HS-5 (cell line): ENCODE measurements around the gene CDK7.
"Not testable (repeated sequence)": the region's sequence is repeated elsewhere in the genome, so short reads cannot be mapped to it uniquely, and the experiment has no call there.

ENCODE experiments used
- DNase-seq: peaks from one replicate; pipeline ENCODE4 v3.0.0-alpha.2; 2012; ENCODE audit warnings: low read depth

The CDK7 gene

DNA sequence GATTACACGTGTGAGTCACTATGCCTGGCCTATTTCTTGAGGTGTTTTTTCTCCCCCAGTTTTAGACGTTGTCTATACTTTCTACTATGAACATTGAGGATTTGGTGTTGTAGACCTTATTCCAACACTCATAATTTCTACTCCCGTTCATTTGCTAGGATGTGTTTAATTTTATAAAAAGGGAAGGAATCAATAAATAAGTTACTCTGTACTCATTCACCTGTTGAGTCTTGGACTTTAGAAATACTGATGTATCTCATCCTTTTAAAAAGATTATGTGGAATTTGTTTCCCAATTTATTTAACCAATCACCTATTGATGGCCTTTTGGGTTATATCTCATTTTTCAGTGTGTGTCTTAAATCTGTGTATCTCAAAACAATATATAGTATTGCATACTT, 3.2 kb downstream of the CDK7 start:
- no peak for DNase-seq

DNA sequence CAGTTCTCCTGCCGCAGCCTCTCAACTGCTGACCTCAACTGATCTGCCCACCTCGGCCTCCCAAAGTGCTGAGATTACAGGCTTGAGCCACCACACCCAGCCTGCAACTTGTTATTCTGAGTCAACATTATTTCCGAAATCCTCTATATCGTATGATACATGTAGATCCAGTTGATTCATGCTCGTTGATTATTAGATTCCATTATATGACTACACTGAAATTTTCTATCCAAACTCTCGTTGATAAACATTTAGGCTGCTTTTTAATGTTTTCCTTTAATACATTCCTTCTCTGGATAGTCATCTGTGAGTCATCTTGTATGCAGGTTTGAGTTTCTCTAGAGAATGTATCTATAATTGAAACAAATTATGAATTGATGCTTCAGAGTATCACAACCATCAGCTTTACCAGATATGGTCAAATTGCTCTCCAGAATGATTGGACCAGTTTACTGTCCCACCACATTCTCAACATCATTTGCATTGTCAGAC, 4.1 kb downstream of the CDK7 start:
- DNase-seq: peak; percentile 95

DNA sequence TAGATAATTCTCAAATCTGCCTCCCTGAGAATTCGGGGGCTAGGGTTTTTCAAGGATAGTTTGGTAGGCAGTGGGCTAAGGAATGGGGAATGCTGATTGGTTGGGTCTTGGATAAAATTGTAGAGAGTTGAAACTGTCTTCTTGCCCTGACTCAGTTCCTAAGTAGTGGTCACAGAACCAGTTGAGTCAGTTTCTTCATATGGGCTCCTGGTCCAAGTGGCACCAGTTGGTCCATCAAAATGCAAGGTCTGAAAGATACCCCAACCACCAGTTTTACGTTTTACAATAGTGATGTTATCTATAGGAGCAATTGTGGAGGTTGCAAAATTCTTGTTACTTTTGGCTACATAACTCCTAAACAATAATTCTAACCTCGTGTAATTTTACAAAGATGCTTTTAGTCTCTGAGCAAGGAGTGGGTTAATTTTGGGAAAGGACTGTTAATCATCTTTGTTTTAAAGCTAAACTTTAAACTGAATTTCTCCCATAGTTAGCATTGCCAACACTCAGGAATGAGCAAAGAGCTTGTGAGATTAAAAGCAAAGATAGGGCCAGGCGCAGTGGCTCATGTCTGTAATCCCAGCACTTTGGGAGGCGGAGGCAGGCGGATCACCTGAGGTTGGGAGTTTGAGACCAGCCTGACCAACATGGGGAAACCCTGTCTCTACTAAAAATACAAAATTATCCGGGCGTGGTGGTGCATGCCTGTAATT, 7.7 kb downstream of the CDK7 start:
- no peak for DNase-seq

DNA sequence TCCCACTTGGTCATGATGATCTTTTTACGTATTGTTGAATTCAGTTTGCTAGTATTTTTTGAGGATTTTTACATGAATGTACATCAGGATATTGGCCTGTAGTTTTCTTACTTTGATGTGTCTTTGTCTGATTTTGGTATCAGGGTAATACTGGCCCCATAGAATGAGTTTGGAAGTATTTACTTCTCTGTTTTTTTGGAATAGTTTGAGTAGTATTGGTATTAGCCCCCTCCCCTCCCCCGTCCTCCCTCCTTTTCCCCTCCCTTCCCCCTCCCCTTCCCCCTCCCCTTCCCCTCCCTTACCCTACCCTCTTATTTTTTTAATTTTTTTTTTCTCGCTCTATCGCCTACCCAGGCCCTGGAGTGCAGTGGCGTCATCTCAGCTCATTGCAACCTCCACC, 10.3 kb downstream of the CDK7 start:
- no peak for DNase-seq

DNA sequence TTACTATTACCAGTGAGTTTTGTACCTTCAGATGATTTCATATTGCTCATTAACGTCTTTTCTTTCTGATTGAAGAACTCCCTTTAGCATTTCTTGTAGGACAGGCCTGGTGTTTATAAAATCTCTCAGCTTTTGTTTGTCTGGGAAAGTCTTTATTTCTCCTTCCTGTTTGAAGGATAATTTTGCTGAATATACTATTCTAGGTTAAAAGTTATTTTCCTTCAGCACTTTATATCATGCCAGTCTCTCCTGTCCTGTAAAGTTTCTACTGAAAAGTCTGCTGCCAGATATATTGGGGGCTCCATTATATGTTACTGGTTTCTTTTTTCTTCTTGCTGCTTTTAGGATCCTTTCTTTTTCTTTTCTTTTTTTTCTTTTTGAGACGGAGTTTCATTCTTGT, 13.3 kb downstream of the CDK7 start:
- no peak for DNase-seq

DNA sequence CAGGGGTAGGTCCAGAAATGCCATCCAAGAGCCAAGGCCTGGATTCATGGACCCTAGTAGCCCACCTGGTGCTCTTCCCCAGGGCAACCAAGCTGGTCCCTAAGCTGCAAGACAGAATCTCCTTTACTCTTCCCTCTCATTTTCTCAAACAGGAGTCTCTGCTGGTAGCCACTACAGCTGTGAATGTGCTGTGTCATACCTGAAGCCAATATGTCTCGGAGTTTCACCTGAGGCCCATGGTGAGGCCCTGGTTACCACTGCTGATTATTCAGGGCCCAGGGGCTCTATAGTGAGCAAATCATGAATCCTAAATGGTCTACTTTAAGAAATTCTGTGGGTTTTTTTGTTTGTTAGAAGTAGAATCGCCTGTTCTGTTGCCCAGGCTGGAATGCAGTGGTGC, 15.9 kb downstream of the CDK7 start:
- DNase-seq: no peak

DNA sequence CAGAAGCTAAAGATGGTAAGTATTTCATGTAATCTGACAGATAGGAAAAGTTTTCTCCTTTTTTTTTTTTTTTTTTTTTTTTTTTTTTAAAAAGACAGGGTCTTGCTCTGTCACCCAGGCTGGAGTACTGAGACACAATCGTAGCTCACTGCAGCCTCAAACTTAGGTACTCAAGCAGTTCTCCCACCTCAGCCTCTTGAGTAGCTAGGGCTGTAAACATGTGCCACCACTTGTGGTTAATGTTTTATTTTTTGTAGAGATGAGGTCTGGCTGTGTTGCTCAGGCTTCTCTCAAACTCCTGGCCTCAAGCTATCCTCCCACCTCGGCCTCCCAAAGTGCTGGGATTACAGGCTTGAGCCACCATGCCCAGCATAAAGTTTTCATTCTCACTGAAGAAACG, 17.8 kb downstream of the CDK7 start:
- no peak for DNase-seq

DNA sequence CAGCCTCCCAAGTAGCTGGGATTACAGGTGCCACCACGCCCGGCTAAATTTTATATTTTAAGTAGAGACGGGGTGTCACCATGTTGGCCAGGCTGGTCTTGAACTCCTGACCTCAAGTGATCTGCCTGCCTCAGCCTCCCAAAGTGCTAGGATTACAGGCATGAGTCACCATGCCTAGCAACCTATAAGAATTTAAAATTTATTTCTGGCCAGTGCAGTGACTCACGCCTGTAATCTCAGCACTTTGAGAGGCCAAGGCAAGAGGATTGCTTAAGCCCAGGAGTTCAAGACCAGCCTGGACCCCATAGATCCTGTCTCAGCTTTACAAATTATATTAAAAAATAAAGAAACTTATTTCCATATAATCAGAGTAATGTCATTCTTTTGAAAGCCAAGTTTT, 21.3 kb downstream of the CDK7 start:
- DNase-seq: not testable (repeated sequence)

DNA sequence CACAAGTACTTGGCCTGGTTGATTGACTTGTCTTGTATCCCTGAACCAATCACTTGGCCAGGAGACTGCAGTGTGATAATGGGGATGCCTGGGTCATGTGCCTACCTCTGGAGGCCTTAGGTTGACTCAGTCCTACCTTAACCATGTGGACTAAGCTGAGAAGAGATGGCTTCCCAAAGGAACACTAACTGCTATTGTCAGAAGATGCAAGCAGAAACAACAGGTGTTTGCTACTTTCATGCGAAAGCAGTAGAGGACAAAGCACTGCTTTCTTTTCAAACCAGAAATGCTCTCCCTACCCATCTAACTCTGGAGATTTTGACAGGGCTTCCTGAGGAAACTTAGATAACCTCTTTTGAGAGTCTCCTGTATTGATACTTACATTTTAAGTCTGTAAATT, 22.9 kb downstream of the CDK7 start:
- DNase-seq: no peak

DNA sequence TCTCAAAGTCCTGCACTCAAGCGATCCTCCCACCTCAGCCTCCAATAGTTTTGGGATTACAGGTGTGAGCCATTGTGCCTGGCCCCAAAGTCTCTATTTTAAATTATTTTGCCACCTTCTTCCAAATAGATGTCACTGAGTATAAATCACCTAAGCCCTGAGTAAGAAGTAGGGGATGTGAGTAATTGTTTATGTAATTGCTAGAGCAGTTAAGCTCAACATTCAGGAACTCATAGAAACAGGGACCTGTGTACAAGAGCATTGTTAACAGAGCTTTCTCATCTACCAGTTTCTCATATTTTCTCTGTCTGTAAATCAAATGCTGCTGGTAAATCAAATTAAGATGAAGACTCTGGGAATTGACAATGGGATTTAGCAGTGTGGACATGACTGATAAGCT, 26.3 kb downstream of the CDK7 start:
- DNase-seq: no peak

DNA sequence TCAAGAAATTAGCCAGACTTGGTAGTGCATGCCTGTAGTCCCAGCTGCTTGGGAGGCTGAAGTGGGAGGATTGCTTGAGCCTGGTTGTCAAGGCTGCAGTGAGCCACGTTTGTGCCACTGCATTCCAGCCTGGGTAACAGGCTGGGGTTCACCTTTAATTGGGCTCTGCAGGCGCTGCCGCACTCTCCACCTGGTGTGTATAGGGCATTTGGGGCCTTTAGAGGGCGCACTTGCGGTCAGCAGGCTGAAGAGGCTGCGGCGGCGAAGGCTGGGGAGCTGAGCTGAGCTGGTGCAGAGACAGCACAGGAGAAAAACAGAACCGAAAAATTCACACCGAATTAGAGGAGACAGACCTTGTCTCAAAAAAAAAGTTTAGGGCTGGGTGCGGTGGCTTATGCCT, 31.2 kb downstream of the CDK7 start:
- no peak for DNase-seq

DNA sequence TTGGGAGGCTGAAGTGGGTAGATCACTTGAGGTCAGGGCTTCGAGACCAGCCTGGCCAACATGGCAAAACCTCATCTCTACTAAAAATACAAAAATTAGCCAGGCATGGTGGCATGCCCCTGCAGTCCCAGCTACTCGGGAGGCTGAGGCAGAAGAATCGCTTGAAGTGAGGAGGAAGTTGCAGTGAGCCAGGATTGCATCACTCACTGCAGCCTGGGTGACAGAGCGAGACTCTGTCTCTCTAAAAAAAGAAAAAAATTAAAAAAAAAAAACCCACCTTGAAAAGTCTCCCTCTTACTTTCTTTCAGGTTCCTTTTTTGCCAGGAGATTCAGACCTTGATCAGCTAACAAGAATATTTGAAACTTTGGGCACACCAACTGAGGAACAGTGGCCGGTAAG, 34.2 kb downstream of the CDK7 start:
- no peak for DNase-seq

DNA sequence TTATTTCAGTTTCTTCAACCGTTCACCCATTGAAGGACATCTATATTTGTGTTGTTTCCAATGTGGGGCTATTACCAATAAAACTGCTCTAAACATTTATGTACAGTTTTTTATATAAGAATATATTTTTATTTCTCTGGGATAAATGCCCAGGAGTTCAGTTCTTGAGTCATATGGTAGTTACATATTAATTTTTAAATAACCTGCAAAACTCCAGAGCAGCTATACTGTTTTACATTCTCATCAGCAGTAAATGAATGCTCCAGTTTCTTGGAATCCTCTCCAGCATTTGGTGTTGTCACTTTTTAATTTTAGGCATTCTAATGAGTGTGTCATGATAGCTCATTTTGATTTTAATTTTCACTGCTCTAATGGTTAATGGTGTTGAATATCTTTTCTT, 36.2 kb downstream of the CDK7 start:
- DNase-seq: no peak

DNA sequence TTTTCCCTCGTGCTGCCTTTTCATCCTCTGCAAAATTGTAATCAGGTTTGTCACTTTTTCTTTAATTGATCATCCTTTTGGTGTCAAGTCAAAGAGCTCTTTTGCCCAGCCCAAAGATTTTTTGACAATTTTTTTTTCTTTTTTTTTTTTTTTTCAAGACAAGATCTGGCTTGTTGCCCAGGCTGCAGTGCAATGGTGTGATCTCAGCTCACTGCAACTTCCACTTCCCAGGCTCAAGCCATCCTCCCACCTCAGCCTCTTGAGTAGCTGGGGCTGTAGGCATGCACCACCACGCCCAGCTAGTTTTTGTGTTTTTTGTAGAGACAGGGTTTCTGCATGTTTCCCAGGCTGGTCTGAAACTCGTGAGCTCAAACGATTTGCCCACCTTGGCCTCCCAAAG, 36.7 kb downstream of the CDK7 start:
- DNase-seq: no peak

DNA sequence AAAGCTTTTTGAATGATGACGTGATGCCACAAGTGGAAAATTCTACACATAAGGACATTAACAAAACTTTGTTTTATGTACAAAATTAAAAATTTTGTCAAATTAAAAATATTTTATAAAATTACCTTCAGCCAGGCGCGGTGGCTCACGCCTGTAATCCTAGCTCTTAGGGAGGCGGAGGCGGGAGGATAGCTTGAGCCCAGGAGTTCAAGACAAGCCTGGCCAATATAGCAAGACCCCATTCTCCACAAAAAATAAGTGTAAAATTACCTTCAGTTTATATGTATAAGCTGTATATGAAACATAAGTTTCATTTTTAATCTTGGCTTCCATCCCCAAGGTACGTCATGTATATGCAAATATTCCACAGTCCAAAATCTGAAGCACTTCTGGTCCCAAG, 40.9 kb downstream of the CDK7 start:
- no peak for DNase-seq

DNA sequence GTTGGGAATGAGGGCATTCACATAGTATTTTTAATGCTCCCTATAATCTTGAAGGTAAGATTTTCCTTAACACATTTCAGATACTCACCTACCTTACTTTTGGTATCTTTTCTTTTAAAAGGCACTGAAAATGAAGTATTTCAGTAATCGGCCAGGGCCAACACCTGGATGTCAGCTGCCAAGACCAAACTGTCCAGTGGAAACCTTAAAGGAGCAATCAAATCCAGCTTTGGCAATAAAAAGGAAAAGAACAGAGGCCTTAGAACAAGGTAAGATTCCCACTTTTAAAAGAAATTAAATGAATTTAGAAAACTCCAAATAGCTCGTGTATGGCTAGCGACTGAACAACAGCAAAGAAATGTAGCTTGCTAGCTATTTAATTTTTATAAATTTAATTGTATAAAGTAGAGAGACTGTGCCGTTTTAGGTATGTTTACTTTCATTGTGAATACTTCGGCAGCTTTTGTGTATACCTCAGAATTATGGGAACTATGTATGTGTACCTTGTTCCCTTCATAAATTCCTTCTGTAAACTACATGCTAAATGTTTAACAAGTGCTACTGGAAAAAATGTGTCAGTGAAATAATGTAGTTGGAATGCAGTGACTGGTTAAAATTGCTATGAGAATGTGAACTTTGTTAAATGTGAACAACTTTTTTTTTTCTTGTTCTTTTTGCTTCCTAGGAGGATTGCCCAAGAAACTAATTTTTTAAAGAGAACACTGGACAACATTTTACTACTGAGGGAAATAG, 41.9 kb downstream of the CDK7 start:
- DNase-seq: no peak

DNA sequence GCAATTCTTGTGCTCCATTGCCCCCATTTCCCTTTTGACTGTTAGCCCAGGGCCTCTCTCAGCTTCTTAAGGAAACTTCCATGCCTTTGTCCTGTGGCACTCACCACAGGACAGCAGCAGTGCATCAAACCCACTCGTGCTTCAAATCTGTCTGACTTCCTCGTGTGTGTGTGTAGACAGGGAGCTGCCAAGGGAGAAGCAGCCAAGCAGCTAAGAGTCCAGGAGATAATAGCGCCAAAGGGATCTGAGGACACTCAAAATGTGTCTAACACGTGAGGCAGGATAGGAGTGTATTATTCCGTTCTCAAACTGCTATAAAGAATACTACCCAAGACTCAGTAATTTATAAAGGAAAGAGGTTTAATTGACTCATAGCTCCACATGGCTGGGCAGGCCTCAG, 44.8 kb downstream of the CDK7 start:
- no peak for DNase-seq

DNA sequence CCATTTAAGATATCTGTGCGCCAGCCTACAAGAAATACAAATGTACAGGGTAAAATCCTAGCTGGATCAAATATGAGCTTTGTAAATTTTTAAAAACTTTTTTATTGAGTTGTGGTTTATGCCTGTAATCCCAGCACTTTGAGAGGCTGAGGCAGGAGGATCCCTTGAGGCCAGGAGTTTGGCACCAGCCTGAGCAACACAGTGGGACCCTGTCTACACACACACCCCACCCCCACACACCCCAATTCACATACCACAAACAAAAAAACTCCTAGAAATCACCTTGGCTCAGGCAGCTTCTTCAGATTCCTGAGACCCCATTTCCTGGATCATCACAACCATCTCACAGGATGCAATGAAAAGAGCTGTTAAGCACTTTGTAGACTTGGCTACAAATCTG, 46.4 kb downstream of the CDK7 start:
- no peak for DNase-seq

DNA sequence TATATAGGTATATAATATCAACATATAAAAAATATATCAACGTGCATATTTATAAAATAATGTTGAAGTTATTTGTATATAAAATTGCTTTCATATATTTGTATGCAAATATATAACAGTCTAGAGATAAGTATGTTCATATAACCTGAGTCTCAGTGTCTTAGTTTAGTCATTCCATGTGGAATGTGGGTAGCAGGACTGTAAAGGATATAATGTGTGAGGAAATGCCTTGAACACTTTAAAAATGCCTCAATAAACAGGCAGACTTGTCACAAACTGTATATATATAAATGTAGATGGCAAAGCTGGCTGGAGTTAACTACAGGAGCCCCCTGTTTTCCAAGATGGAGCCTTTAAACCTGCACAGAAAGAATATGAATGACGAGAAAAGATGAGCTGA, 49.5 kb downstream of the CDK7 start:
- DNase-seq: no peak

DNA sequence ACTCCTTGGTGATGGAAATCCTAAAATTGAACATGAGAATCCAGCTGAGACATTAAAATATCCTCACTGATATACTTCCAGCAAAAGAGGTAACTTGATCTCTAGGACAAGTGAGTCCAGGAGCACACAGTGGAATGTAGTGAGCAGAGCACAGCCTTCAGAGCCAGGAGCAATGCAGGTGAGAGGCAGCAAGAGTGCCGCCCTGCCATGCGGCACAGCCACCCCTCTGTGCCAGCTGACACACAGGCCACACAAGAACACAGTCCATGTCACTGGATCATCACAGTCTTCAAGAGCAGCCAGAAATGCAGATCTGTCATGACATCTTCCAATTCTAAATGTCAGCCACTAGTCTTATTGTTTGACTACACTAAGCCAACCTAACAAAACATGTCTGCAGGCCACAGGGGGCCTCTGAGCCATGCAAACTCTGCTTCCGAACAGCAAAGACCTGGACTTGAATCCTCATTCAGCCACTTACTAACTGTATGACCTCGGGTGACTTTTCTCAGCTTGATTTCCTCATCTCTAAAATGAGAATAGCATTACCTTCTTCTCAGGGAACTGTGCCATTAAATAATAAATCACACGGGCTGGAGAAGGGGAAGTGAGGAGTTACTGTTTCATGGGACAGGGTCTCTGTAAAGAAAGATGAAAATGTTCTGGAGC, 50.9 kb downstream of the CDK7 start:
- no peak for DNase-seq

DNA sequence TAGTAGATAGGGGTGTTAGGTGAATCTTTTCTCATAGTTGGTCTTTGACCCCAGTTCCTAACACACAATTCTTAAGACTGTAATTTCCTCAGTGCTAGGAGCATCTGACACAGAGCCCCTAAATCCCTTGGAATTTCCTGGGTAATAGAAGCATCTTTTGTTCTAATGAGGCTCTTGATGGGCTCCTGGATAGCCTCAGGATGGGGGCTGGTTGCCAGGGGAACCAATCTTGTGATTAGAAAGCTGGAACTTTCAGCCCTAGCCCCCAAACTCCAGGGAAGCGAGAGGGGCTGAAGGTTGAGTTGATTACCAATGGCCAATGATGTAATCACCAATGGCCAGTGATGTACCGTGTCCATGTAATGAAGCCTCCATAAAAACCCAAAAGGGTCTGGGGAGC, 53.4 kb downstream of the CDK7 start:
- no peak for DNase-seq

DNA sequence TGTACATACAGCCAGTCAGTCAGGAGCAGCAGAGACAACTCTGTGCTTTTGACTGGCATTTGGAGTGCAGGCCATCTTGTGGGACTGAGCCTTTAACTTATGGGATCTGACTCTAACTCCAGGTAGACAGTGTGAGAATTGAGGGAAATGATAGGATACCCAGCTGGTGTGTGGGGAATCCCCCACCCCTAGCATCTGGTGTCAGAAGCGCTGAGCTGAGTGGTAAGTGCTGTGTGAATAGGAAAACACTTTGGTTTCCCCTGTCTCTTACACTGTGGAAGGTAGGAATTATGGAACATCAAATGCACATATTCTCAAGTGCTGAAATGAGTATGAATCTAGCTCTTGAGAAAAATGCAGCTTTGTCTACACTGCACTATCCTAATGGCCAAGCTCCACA, 54.0 kb downstream of the CDK7 start:
- no peak for DNase-seq

DNA sequence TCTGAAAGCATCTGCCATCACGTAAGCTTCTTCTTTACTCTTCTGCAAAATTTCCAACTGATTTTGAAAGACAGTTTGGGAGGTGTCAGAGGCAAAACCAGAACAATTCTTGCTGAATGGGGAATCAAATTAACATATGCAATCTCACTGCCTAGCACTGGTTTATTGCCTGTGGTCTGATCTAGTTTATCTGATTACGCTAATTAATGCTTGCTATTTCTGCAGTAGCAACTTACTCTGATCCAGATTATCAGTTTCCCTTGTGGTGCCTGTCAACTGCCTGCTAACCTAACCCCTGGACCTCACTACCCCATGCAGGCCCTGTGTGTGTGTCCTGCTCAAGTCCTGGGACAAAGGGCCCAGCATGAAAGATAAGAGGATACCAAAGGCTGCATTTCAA, 57.6 kb downstream of the CDK7 start:
- DNase-seq: no peak
